Measurements from ENCODE around the gene TOP2B.

DNA sequence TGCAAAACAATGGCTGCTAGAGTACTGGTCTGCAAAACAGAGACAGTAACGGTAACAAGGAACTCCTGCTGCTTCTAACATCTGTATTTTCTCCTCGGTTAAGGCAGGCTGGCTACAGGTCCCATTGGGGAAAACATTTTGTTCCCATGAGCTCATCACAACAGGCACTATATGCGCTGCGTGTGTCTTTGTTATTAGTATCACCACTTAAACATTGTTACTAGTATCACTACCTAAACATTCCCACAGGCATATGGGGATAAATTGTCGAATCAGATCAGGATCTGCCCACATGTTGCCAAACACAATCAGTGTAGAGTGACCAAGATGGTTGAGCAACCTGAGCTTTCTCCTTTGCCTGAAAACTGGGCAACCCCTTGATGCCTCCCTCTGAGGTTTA, 77.2 kb downstream of the TOP2B start:
- TF ChIP-seq, protein P1, sequence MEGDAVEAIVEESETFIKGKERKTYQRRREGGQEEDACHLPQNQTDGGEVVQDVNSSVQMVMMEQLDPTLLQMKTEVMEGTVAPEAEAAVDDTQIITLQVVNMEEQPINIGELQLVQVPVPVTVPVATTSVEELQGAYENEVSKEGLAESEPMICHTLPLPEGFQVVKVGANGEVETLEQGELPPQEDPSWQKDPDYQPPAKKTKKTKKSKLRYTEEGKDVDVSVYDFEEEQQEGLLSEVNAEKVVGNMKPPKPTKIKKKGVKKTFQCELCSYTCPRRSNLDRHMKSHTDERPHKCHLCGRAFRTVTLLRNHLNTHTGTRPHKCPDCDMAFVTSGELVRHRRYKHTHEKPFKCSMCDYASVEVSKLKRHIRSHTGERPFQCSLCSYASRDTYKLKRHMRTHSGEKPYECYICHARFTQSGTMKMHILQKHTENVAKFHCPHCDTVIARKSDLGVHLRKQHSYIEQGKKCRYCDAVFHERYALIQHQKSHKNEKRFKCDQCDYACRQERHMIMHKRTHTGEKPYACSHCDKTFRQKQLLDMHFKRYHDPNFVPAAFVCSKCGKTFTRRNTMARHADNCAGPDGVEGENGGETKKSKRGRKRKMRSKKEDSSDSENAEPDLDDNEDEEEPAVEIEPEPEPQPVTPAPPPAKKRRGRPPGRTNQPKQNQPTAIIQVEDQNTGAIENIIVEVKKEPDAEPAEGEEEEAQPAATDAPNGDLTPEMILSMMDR (IDR thresholded peaks at IDR 0.05) = no peak
- TF ChIP-seq JUND (IDR thresholded peaks at IDR 0.05) (no peak), EP300 (IDR thresholded peaks at IDR 0.05; ENCODE audit: borderline replicate concordance in 1 of 2, low read depth in 1 of 2, low read length in 1 of 2) (no peak), ELF1 (IDR thresholded peaks at IDR 0.05) (no peak)
- TF ChIP-seq, protein P2, sequence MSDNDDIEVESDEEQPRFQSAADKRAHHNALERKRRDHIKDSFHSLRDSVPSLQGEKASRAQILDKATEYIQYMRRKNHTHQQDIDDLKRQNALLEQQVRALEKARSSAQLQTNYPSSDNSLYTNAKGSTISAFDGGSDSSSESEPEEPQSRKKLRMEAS (IDR thresholded peaks at IDR 0.05; ENCODE audit: low read depth) = no peak

All from SK-N-SH (cell line).